ENCODE data around the gene EXOC4.

The EXOC4 gene

GRCh38 chr7:133419041-133419440, 166.2 kb downstream of the EXOC4 start:
- no peak for TF ChIP-seq CTCF (IDR thresholded peaks at IDR 0.05; ENCODE audit: control extremely low read depth, extremely low read depth, low read depth, missing control alignments)
- DNase-seq (ENCODE audit: extremely low spot score), result no peak
- POLR2A ChIA-PET, result no interaction called here
- CTCF ChIA-PET, result no interaction called here

- ChIA-PET POLR2A (no interaction called here), CTCF (interaction anchor here (0.8 to 5.1 kb wide), 2 partner anchors 8 to 10 kb away, joined by 3 to 24 read pairs; no protein-coding TSS in a partner anchor)
- TF ChIP-seq CTCF (IDR thresholded peaks at IDR 0.05; ENCODE audit: control extremely low read depth, extremely low read depth, low read depth, missing control alignments), result no peak
- no peak for DNase-seq (ENCODE audit: extremely low spot score)
Measured at GRCh38 chr7:133423618-133424017, 170.7 kb downstream of the EXOC4 start.

GRCh38 chr7:133428326-133428725, 175.4 kb downstream of the EXOC4 start:
- no peak for TF ChIP-seq CTCF (IDR thresholded peaks at IDR 0.05; ENCODE audit: control extremely low read depth, extremely low read depth, low read depth, missing control alignments)
- ChIA-PET POLR2A (no interaction called here), CTCF (interaction anchor here (1.3 kb wide), 1 partner anchor 18 kb away, joined by 3 read pairs; no protein-coding TSS in a partner anchor)
- DNase-seq (ENCODE audit: extremely low spot score), result no peak

- POLR2A ChIA-PET, result no interaction called here
- no peak for TF ChIP-seq CTCF (IDR thresholded peaks at IDR 0.05; ENCODE audit: control extremely low read depth, extremely low read depth, low read depth, missing control alignments)
- CTCF ChIA-PET, result no interaction called here
- DNase-seq (ENCODE audit: extremely low spot score), result no peak
Measured at GRCh38 chr7:133428876-133429275, 176.0 kb downstream of the EXOC4 start.

GRCh38 chr7:133429371-133429770, 176.5 kb downstream of the EXOC4 start:
- ChIA-PET POLR2A (no interaction called here), CTCF (no interaction called here)
- TF ChIP-seq CTCF (IDR thresholded peaks at IDR 0.05; ENCODE audit: control extremely low read depth, extremely low read depth, low read depth, missing control alignments), result no peak
- DNase-seq (ENCODE audit: extremely low spot score), result no peak

GRCh38 chr7:133431134-133431724, 178.4 kb downstream of the EXOC4 start:
- POLR2A ChIA-PET, result no interaction called here
- no peak for DNase-seq (ENCODE audit: extremely low spot score)
- no peak for TF ChIP-seq CTCF (IDR thresholded peaks at IDR 0.05; ENCODE audit: control extremely low read depth, extremely low read depth, low read depth, missing control alignments)
- CTCF ChIA-PET, result interaction anchor here (1.8 kb wide), 1 partner anchor 721 kb away, joined by 3 read pairs; no protein-coding TSS in a partner anchor

Measured in GM10248 (cell line).